ENCODE measurements around the gene MIER1.
"Not testable (repeated sequence)": the region's sequence is repeated elsewhere in the genome, so short reads cannot be mapped to it uniquely, and the experiment has no call there.

The MIER1 gene

DNA sequence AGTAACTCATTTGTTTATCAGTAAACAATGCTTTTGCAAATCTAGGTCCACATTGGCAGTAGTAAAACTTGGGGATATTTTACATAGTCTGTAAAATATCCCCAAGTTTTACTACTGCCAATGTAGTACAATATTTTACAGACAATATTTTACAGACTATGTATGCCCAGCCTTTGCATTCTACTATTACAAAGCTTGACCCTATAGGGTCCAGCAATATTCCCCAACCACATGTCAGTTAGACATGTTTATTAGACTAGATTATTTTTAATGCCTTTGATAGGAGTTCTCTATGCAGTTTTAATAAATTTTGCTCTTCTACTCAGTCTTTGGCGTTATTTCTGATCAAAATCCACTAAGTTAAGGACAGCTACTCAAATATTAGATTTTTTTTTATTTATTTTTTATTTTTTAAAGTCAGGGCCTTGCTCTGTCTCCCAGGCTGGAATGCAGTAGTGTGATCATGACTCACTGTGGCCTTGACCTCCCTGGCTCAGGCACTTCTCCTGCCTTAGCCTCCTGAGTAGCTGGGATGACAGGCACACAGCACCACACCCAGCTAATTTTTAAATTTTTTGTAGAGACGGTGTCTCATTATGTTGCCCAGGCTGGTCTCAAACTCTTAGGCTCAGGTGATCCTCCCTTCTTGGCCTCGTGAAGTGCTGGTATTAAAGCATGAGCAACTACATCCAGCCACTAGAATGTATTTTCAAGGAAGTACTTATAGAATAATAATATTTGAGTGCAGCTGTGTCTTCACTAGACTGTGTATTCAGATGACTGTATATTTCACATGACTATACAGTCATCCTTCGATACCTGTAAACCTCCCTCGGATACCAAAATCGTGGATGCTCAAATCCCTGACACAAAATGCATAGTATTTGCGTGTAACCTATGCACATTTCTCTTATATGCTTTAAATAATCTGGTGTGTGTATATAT is 19.8 kb downstream of the MIER1 start:
- no peak for TF ChIP-seq JUND (IDR thresholded peaks at IDR 0.05; ENCODE audit: low read depth)
- no peak for DNase-seq (ENCODE audit: low read depth in 1 of 2, low spot score in 1 of 2)
- in situ Hi-C loops (cut with HindIII; ENCODE audit: low pct_unique_long_range_greater_than_20kb, low sequenced_read_pairs): no loop called here

DNA sequence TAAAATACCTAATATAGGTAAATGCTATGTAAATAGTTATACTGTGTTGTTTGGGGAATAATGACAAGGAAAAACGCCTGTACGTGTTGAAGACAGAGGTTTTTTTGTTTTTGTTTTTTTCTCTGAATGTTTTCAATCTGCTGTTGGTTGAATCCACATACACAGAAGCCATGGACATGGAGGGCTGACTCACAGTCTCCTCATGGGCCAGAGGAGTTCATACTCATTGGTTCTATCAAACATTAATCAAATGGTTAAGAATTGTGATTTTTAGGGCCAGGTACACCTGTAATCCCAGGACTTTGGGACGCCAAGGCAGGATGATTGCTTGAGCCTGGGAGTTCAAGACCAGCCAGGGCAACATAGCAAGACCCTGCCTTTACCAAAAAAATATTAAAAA is 20.5 kb downstream of the MIER1 start:
- no peak for TF ChIP-seq JUND (IDR thresholded peaks at IDR 0.05; ENCODE audit: low read depth)
- in situ Hi-C loops (cut with HindIII; ENCODE audit: low pct_unique_long_range_greater_than_20kb, low sequenced_read_pairs): no loop called here

DNA sequence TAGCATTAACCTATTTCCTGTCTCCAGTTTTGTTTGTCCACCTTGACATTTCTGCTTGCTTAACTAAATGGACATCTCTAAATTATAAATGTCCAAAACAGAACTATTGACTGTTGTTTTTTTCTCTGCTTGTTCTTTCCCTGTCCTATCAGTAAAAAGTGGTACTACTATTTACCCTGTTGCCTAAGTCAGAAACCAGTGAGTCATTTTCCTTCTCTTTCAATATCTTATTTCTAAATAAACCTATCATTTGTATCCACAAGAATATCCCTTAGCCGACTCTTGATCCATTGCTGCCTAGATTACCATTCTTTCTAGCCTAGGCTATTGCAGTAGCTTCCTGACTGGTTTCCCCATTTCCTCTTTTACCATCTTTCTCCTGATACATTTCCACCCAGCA is 22.5 kb downstream of the MIER1 start:
- no peak for DNase-seq (ENCODE audit: low read depth in 1 of 2, low spot score in 1 of 2)
- no peak for TF ChIP-seq JUND (IDR thresholded peaks at IDR 0.05; ENCODE audit: low read depth)
- in situ Hi-C loops (cut with HindIII; ENCODE audit: low pct_unique_long_range_greater_than_20kb, low sequenced_read_pairs): no loop called here

More for the DNA sequence above, 20.5 kb downstream of the MIER1 start:
- no peak for DNase-seq (ENCODE audit: low read depth in 1 of 2, low spot score in 1 of 2)

DNA sequence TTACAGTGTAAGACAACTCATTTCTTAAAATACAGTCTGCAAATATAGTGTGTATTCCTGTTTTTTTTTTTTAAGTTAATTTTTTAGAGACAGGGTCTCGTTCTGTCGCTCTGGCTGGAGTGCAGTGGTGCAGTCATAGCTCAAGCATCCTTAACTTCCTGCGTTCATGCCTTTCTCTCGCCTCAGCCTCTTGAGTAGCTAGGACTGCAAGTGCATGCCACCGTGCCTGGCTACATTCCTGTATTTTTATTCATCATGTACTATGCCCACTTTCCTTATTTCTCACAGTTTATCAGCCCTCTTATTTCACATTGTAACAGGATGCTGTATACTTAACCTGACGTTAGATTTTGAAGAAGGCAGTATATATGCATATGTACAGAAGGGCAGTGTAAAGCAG is 26.7 kb downstream of the MIER1 start:
- no peak for DNase-seq (ENCODE audit: low read depth in 1 of 2, low spot score in 1 of 2)
- in situ Hi-C loops (cut with HindIII; ENCODE audit: low pct_unique_long_range_greater_than_20kb, low sequenced_read_pairs): no loop called here
- TF ChIP-seq JUND (IDR thresholded peaks at IDR 0.05; ENCODE audit: low read depth): no peak

DNA sequence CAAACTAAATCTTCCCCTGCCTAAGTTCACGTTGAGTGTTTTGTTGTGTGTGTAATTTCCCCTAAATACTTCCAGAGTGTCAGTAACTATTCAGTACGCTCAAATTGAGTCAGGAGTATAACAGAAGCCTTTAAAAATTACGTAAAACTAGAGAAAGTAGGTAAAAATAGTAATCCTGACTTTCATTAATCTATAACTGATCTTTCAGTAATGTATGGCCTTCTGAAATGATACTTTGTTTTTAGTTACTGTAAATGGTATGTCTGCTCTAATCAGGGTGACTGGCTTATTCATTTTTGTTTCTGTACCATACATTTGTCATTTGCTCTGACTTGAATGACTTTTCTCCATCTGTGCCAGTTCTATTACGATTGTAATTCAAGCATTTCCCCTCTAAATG is 29.4 kb downstream of the MIER1 start:
- in situ Hi-C loops (cut with HindIII; ENCODE audit: low pct_unique_long_range_greater_than_20kb, low sequenced_read_pairs): no loop called here
- TF ChIP-seq JUND (IDR thresholded peaks at IDR 0.05; ENCODE audit: low read depth): no peak
- DNase-seq (ENCODE audit: low read depth in 1 of 2, low spot score in 1 of 2): no peak

DNA sequence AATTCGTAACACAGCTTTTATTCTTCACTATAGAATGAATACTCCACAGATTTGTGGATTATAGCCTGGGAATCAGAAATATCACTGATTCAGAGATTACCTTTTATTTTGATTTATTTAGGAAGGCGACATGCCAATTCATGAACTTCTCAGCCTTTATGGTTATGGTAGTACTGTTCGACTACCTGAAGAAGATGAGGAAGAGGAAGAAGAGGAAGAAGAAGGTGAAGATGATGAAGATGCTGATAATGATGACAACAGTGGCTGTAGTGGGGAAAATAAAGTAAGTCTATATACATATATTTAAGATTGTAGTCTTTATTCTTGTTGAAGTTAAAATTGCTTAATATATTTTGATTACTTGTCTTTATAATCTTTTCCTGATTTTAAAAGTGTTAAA is 33.1 kb downstream of the MIER1 start:
- DNase-seq (ENCODE audit: low read depth in 1 of 2, low spot score in 1 of 2): no peak
- TF ChIP-seq JUND (IDR thresholded peaks at IDR 0.05; ENCODE audit: low read depth): no peak
- in situ Hi-C loops (cut with HindIII; ENCODE audit: low pct_unique_long_range_greater_than_20kb, low sequenced_read_pairs): no loop called here

DNA sequence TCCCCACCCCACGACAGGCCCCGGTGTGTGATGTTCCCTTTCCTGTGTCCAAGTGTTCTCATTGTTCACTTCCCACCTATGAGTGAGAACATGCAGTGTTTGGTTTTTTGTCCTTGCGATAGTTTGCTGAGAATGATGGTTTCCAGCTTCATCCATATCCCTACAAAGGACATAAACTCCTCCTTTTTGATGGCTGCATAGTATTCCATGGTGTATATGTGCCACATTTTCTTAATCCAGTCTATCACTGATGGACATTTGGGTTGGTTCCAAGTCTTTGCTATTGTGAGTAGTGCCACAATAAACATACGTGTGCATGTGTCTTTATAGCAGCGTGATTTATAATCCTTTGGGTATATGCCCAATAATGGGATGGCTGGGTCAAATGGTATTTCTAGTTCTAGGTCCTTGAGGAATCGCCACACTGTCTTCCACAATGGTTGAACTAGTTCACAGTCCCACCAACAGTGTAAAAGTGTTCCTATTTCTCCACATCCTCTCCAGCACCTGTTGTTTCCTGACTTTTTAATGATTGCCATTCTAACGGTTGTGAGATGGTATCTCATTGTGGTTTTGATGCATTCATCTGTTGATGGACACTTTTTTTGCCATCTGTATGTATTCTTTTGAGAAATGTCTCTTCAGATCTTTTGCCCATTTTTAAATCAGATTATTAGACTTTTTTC is 41.5 kb downstream of the MIER1 start:
- DNase-seq (ENCODE audit: low read depth in 1 of 2, low spot score in 1 of 2); in situ Hi-C loops (cut with HindIII; ENCODE audit: low pct_unique_long_range_greater_than_20kb, low sequenced_read_pairs): not testable (repeated sequence)

DNA sequence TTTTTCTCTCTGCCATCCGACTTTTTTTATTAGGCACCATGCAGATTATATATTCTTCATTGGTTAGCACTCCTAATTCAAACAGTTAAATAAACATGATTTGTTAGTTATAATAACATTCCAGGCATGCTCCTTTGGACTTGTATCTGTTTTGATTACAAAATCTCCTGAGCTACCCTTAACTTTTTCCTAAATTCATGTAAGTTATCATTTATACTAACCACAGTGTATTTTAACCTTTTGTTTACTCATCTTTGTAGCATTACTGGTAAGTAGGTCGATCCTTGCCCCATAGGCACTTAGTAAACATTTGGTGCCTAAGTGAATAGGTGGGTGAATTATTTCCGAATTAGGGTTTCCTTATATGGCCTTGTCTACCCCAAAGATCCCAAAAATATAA is 43.8 kb downstream of the MIER1 start:
- in situ Hi-C loops (cut with HindIII; ENCODE audit: low pct_unique_long_range_greater_than_20kb, low sequenced_read_pairs): no loop called here
- no peak for DNase-seq (ENCODE audit: low read depth in 1 of 2, low spot score in 1 of 2)
- no peak for TF ChIP-seq JUND (IDR thresholded peaks at IDR 0.05; ENCODE audit: low read depth)

DNA sequence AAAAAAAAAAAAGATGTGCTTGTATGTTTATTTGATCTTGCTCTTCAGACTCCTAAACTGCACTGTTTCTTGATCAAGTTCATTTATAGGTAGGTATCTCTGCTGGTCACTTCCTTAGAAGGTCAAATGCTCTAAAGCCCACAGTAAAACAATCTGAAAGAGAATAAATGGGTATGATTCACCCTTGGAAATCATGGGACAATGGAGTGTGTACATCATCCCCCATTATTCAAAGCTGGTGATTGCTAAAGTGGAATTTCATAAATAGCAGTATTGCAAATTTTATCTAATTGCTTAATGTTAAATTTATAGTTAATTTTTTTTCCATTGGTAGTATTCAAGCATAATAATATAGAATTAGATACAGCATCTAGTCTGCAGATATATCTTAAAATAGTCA is 53.4 kb downstream of the MIER1 start:
- in situ Hi-C loops (cut with HindIII; ENCODE audit: low pct_unique_long_range_greater_than_20kb, low sequenced_read_pairs): no loop called here
- no peak for DNase-seq (ENCODE audit: low read depth in 1 of 2, low spot score in 1 of 2)
- TF ChIP-seq JUND (IDR thresholded peaks at IDR 0.05; ENCODE audit: low read depth): no peak

DNA sequence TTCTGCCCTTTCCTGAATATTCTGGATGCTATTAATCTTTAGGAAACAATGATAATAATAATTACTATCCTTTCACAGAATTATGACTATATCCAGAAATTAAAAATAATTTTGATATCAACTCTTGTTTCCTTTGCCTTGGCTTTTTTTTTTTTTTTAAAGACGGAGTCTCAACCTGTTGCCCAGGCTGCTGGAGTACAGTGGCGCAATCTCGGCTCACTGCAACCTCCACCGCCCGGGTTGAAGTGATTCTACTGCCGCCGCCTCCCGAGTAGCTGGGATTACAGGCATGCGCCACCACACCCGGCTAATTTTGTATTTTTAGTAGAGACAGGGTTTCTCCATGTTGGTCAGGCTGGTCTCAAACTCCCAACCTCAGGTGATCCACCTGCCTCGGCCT is 54.8 kb downstream of the MIER1 start:
- DNase-seq (ENCODE audit: low read depth in 1 of 2, low spot score in 1 of 2); in situ Hi-C loops (cut with HindIII; ENCODE audit: low pct_unique_long_range_greater_than_20kb, low sequenced_read_pairs): not testable (repeated sequence)

DNA sequence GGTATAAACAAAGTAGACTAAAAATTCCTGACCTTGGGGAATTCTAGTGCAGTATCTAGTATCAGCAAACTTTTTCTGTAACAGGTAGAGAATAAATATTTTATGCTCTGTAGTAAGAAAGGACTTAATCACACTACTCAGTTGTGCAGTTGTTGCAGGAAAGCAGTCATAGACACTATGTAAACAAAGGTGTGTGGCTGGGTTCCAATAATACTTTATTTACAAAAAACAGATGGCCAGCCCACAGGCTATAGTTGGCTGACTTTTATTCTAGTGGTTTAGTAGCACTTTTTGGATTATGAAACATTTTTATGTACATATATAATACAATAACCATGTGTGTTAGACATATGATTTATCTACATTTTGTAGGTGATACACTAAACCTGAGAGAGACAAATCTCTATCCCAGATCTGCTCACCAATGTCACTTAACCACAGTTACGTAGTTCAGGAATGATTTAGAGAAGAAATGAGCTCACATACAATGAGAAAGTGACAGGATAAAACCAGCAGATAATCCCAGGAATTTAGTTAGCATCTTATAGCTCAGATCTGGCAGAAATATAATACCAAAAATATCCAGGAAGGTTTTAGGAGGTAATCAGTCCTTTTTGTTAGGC is 56.1 kb downstream of the MIER1 start:
- in situ Hi-C loops (cut with HindIII; ENCODE audit: low pct_unique_long_range_greater_than_20kb, low sequenced_read_pairs): no loop called here
- no peak for TF ChIP-seq JUND (IDR thresholded peaks at IDR 0.05; ENCODE audit: low read depth)
- peak in 1 of 2 experiments; percentile 2 for DNase-seq (ENCODE audit: low read depth in 1 of 2, low spot score in 1 of 2)

DNA sequence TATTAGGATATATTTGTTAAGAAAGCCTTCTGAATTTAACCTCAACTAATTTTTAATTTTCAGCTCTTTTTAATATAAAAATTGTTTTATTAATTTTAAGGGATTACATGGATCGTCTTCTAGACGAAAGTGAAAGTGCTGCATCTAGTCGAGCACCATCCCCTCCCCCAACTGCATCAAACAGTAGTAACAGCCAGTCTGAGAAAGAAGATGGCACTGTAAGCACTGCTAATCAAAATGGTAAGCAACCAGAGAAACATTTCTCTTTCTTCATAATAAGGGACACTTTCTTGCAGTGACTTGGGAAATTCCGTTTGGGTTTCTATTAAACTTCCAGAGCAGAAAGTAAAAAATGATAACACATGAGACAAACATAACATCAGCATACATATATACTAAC is 56.9 kb downstream of the MIER1 start:
- in situ Hi-C loops (cut with HindIII; ENCODE audit: low pct_unique_long_range_greater_than_20kb, low sequenced_read_pairs): no loop called here
- DNase-seq (ENCODE audit: low read depth in 1 of 2, low spot score in 1 of 2): no peak
- TF ChIP-seq JUND (IDR thresholded peaks at IDR 0.05; ENCODE audit: low read depth): no peak
